Panc1 (cell line): ENCODE data around the gene CRADD. TPM values are rescaled to one million over a fixed set of nuclear protein-coding genes. Genes with fewer than 3 reads are reported as not detected.

Source experiments
- ATAC-seq: fragments of 200-7000 bp; cut with Tn5 transposase; 2 replicates; pipeline ENCODE4 v1.9.1; 2020; ENCODE audit warnings: mild to moderate bottlenecking, moderate library complexity
- BruUV-seq: library from RNA; stranded (reverse); fragments of 400-500 nt; replicated peaks from 2 replicates; lab custom pipeline; 2021; lab: Mats Ljungman, UMichigan
- CTCF ChIA-PET: fragments of 300-600 bp; sonication (Branson Sonifier 250); formaldehyde crosslinking; loops from one replicate; lab custom pipeline; 2022; ENCODE audit warnings: antibody characterized with exemption; lab: Charles Lee
- POLR2A ChIA-PET: fragments of 300-600 bp; sonication (Branson Sonifier 250); formaldehyde crosslinking; loops from one replicate; lab custom pipeline; 2022; ENCODE audit warnings: antibody characterized with exemption; lab: Charles Lee
- DNase-seq: peaks from one replicate; pipeline ENCODE4 v3.0.0-alpha.2; 2010; ENCODE audit warnings: low read depth, low spot score
- H3K27ac ChIP-seq: 2 replicates; pipeline ENCODE4 v1.5.1; 2011; ENCODE audit warnings: mild to moderate bottlenecking, low read length, inconsistent platforms
- H3K27me3 ChIP-seq: fragments of 200-500 bp; sonication (Bioruptor generic); 2 replicates; pipeline ENCODE4 v1.6.0; 2014; ENCODE audit warnings: low read length, inconsistent platforms; ENCODE audit not compliant: control insufficient read depth, insufficient read depth
- H3K36me3 ChIP-seq: fragments of 200-500 bp; sonication (Bioruptor generic); 2 replicates; pipeline ENCODE4 v1.5.1; 2014; ENCODE audit warnings: inconsistent platforms, mild to moderate bottlenecking, low read length, moderate library complexity; ENCODE audit not compliant: control insufficient read depth, insufficient read depth
- H3K4me1 ChIP-seq: 2 replicates; pipeline ENCODE4 v1.5.1; 2011; ENCODE audit warnings: inconsistent platforms, mild to moderate bottlenecking, low read length, moderate library complexity; ENCODE audit not compliant: control insufficient read depth, insufficient read depth
- H3K4me3 ChIP-seq, 2 experiments: 2 replicates each; pipeline ENCODE4 v1.5.1; 2011 to 2012; ENCODE audit warnings: low read depth in 2 of 2, low read length in 2 of 2, mild to moderate bottlenecking in 2 of 2, inconsistent platforms in 1 of 2, moderate library complexity in 1 of 2
- H3K9me3 ChIP-seq: fragments of 200-500 bp; sonication (Bioruptor generic); 2 replicates; pipeline ENCODE4 v1.5.1; 2014; ENCODE audit warnings: low read depth, mild to moderate bottlenecking, inconsistent platforms, low read length, moderate library complexity; ENCODE audit not compliant: control insufficient read depth, insufficient read depth
- CTCF ChIP-seq: fragments of 450-650 bp; IDR thresholded peaks from 2 replicates; pipeline ENCODE4 v1.5.1; 2017; ENCODE audit warnings: mild to moderate bottlenecking
- POLR2AphosphoS5 ChIP-seq: IDR thresholded peaks from 2 replicates; pipeline ENCODE4 v1.6.1; 2012; ENCODE audit warnings: mild to moderate bottlenecking, low read depth, low read length, moderate library complexity
- REST ChIP-seq, 2 experiments: IDR thresholded peaks; 2 replicates each; pipeline ENCODE4 v1.6.1; 2011 to 2012; ENCODE audit warnings: low read depth in 2 of 2, control low read depth in 1 of 2, low read length in 1 of 2, mild to moderate bottlenecking in 1 of 2, moderate library complexity in 1 of 2; ENCODE audit not compliant: insufficient read depth in 1 of 2
- SIN3A ChIP-seq: IDR thresholded peaks from 2 replicates; pipeline ENCODE4 v1.6.1; 2012; ENCODE audit warnings: low read depth, mild to moderate bottlenecking, low read length, moderate library complexity, borderline replicate concordance; ENCODE audit not compliant: insufficient read depth
- TCF7L2 ChIP-seq: IDR thresholded peaks from 2 replicates; pipeline ENCODE4 v1.6.1; 2011; ENCODE audit warnings: mild to moderate bottlenecking, low read depth, low read length, inconsistent platforms
- in situ Hi-C: cut with HindIII; loops from 2 replicates; pipeline ENCODE4 v1.10.0; 2016; ENCODE audit warnings: low sequenced_read_pairs, low pct_unique_long_range_greater_than_20kb
- intact Hi-C: fragments of 100-400 bp; cut with micrococcal nuclease; formaldehyde crosslinking; loops from one replicate; pipeline ENCODE4 v1.10.0; 2022; ENCODE audit not compliant: unreplicated experiment
- total RNA-seq: library from RNA; stranded (reverse); gene quantifications from one replicate; pipeline ENCODE4 v1.2.1, GENCODE V29; 2021; ENCODE audit not compliant: unreplicated experiment

CRADD gene
- total RNA-seq, 1 experiment from 2014 or later: 7.0 TPM

GRCh38 chr12:93915411-93915810, 238.2 kb downstream of the CRADD start:
- intact Hi-C loops: no loop called here
- in situ Hi-C loops: no loop called here
- DNase-seq (no peak), ATAC-seq (no peak)
- ChIA-PET POLR2A (no interaction called here), CTCF (no interaction called here)
- Histone ChIP-seq H3K27me3 (no peaks in the 10 kb centered on the region), H3K27ac (no peak overlapping the region), H3K4me1 (no peaks in the 10 kb centered on the region), H3K36me3 (no peaks in the 10 kb centered on the region), H3K9me3 (no peaks in the 10 kb centered on the region), H3K4me3 (no peak overlapping the region)
- BruUV-seq: no TSS peak
- no peak for TF ChIP-seq SIN3A
- no peak for TF ChIP-seq POLR2AphosphoS5
- TF ChIP-seq REST (IDR thresholded peaks at IDR 0.05; ENCODE audit: insufficient read depth in 1 of 2, low read depth in 2 of 2, low read length in 1 of 2): no peak
- TF ChIP-seq TCF7L2: no peak
- TF ChIP-seq CTCF: no peak

- ATAC-seq (no peak), DNase-seq (no peak)
- Histone ChIP-seq H3K9me3 (no peaks in the 10 kb centered on the region), H3K4me1 (no peaks in the 10 kb centered on the region), H3K27ac (no peak overlapping the region), H3K36me3 (no peaks in the 10 kb centered on the region), H3K27me3 (no peaks in the 10 kb centered on the region), H3K4me3 (no peak overlapping the region)
- no TSS peak for BruUV-seq
- in situ Hi-C loops: no loop called here
- ChIA-PET CTCF (no interaction called here), POLR2A (interaction anchor here (0.6 to 0.7 kb wide), 2 partner anchors 308 to 411 kb away, joined by 3 to 6 read pairs; no protein-coding TSS in a partner anchor)
- TF ChIP-seq POLR2AphosphoS5: no peak
- TF ChIP-seq TCF7L2: no peak
- no peak for TF ChIP-seq SIN3A
- intact Hi-C loops: no loop called here
Measured at GRCh38 chr12:93916402-93916801, 239.2 kb downstream of the CRADD start.

- no TSS peak for BruUV-seq
Measured at GRCh38 chr12:93918262-93918661, 241.1 kb downstream of the CRADD start.

More at GRCh38 chr12:93918262-93918661, 241.1 kb downstream of the CRADD start:
- Histone ChIP-seq H3K27ac (no peak overlapping the region), H3K36me3 (no peaks in the 10 kb centered on the region), H3K27me3 (no peaks in the 10 kb centered on the region), H3K4me1 (no peaks in the 10 kb centered on the region), H3K9me3 (no peaks in the 10 kb centered on the region), H3K4me3 (no peak overlapping the region)
- ChIA-PET CTCF (interaction anchor here (0.6 kb wide), 1 partner anchor 60 kb away, joined by 7 read pairs; no protein-coding TSS in a partner anchor), POLR2A (no interaction called here)
- intact Hi-C loops: no loop called here
- DNase-seq (no peak), ATAC-seq (no peak)
- in situ Hi-C loops: no loop called here
- TF ChIP-seq TCF7L2 (no peak), SIN3A (no peak), CTCF (no peak), POLR2AphosphoS5 (no peak), REST (IDR thresholded peaks at IDR 0.05; ENCODE audit: insufficient read depth in 1 of 2, low read depth in 2 of 2, low read length in 1 of 2) (no peak)
